ENCODE measurements around the gene THYN1. TPM values are rescaled to one million over a fixed set of nuclear protein-coding genes. Genes with fewer than 3 reads are reported as not detected.
A peak's percentile ranks its signal among the peaks of the same experiment; 100 is the strongest.

THYN1 gene
- polyA plus RNA-seq, 2 donors, result 22.0 to 26.8 TPM

- 4% methylated on average over 27 of the region's 27 CpGs for WGBS, 2 donors
- Histone ChIP-seq H3K9me3 (ENCODE audit: control insufficient read depth in 2 of 2, insufficient read depth in 1 of 2, low read depth in 1 of 2, low read length in 1 of 2) (no peaks in the 10 kb centered on the region), H3K36me3 (ENCODE audit: control insufficient read depth in 2 of 2, insufficient read depth in 2 of 2, low read length in 1 of 2) (peaks cover 12 to 19% of the 10 kb centered on the region in 2 donors), H3K4me3 (ENCODE audit: low read depth in 1 of 2, low read length in 2 of 2) (peak overlapping the region; percentile 81 to 97), H3K27ac (ENCODE audit: low read depth in 2 of 2, low read length in 1 of 2) (peak overlapping the region; percentile 1 to 47), H3K27me3 (ENCODE audit: control insufficient read depth in 1 of 2, insufficient read depth in 2 of 2, low read length in 2 of 2) (no peaks in the 10 kb centered on the region), H3K4me1 (ENCODE audit: control insufficient read depth in 2 of 2, insufficient read depth in 2 of 2, low read length in 1 of 2) (no peaks in the 10 kb centered on the region)
Measured at GRCh38 chr11:134252346-134253187, 585 bp downstream of the THYN1 start.

- 91 to 93% methylated on average over 2 of the region's 2 CpGs for WGBS, 2 donors
- no peaks in the 10 kb centered on the region for H3K9me3 ChIP-seq (ENCODE audit: control insufficient read depth in 2 of 2, insufficient read depth in 1 of 2, low read depth in 1 of 2, low read length in 1 of 2)
- H3K4me1 ChIP-seq (ENCODE audit: control insufficient read depth in 2 of 2, insufficient read depth in 2 of 2, low read length in 1 of 2), result no peaks in the 10 kb centered on the region
- H3K36me3 ChIP-seq (ENCODE audit: control insufficient read depth in 2 of 2, insufficient read depth in 2 of 2, low read length in 1 of 2), result peaks cover 12 to 26% of the 10 kb centered on the region in 2 donors
- H3K27ac ChIP-seq (ENCODE audit: low read depth in 2 of 2, low read length in 1 of 2), result no peak overlapping the region
- H3K27me3 ChIP-seq (ENCODE audit: control insufficient read depth in 1 of 2, insufficient read depth in 2 of 2, low read length in 2 of 2), result no peaks in the 10 kb centered on the region
- H3K4me3 ChIP-seq (ENCODE audit: low read depth in 1 of 2, low read length in 2 of 2), result no peak overlapping the region
Measured at GRCh38 chr11:134250675-134251074, 2.5 kb downstream of the THYN1 start.

- 90 to 93% methylated on average over 3 of the region's 3 CpGs for WGBS, 2 donors
- H3K27ac ChIP-seq (ENCODE audit: low read depth in 2 of 2, low read length in 1 of 2), result no peak overlapping the region
- H3K27me3 ChIP-seq (ENCODE audit: control insufficient read depth in 1 of 2, insufficient read depth in 2 of 2, low read length in 2 of 2), result no peaks in the 10 kb centered on the region
- H3K4me1 ChIP-seq (ENCODE audit: control insufficient read depth in 2 of 2, insufficient read depth in 2 of 2, low read length in 1 of 2), result no peaks in the 10 kb centered on the region
- H3K4me3 ChIP-seq (ENCODE audit: low read depth in 1 of 2, low read length in 2 of 2), result no peak overlapping the region
- no peaks in the 10 kb centered on the region for H3K9me3 ChIP-seq (ENCODE audit: control insufficient read depth in 2 of 2, insufficient read depth in 1 of 2, low read depth in 1 of 2, low read length in 1 of 2)
- H3K36me3 ChIP-seq (ENCODE audit: control insufficient read depth in 2 of 2, insufficient read depth in 2 of 2, low read length in 1 of 2), result peaks cover 13 to 30% of the 10 kb centered on the region in 2 donors
Measured at GRCh38 chr11:134250246-134250645, 2.9 kb downstream of the THYN1 start.

- Histone ChIP-seq H3K36me3 (ENCODE audit: control insufficient read depth in 2 of 2, insufficient read depth in 2 of 2, low read length in 1 of 2) (peaks cover 17 to 38% of the 10 kb centered on the region in 2 donors), H3K4me1 (ENCODE audit: control insufficient read depth in 2 of 2, insufficient read depth in 2 of 2, low read length in 1 of 2) (no peaks in the 10 kb centered on the region), H3K4me3 (ENCODE audit: low read depth in 1 of 2, low read length in 2 of 2) (no peak overlapping the region), H3K9me3 (ENCODE audit: control insufficient read depth in 2 of 2, insufficient read depth in 1 of 2, low read depth in 1 of 2, low read length in 1 of 2) (no peaks in the 10 kb centered on the region), H3K27ac (ENCODE audit: low read depth in 2 of 2, low read length in 1 of 2) (no peak overlapping the region), H3K27me3 (ENCODE audit: control insufficient read depth in 1 of 2, insufficient read depth in 2 of 2, low read length in 2 of 2) (no peaks in the 10 kb centered on the region)
- WGBS, 2 donors, result 62 to 63% methylated on average over 7 of the region's 7 CpGs
Measured at GRCh38 chr11:134248910-134249480, 4.2 kb downstream of the THYN1 start.

GRCh38 chr11:134246678-134247077, 6.5 kb downstream of the THYN1 start:
- Histone ChIP-seq H3K4me3 (ENCODE audit: low read depth in 1 of 2, low read length in 2 of 2) (no peak overlapping the region), H3K27me3 (ENCODE audit: control insufficient read depth in 1 of 2, insufficient read depth in 2 of 2, low read length in 2 of 2) (no peaks in the 10 kb centered on the region), H3K4me1 (ENCODE audit: control insufficient read depth in 2 of 2, insufficient read depth in 2 of 2, low read length in 1 of 2) (no peaks in the 10 kb centered on the region), H3K9me3 (ENCODE audit: control insufficient read depth in 2 of 2, insufficient read depth in 1 of 2, low read depth in 1 of 2, low read length in 1 of 2) (no peaks in the 10 kb centered on the region), H3K36me3 (ENCODE audit: control insufficient read depth in 2 of 2, insufficient read depth in 2 of 2, low read length in 1 of 2) (peaks cover 27 to 43% of the 10 kb centered on the region in 2 donors), H3K27ac (ENCODE audit: low read depth in 2 of 2, low read length in 1 of 2) (no peak overlapping the region)
- 85 to 91% methylated on average over 4 of the region's 4 CpGs for WGBS, 2 donors

GRCh38 chr11:134246100-134246499, 7.1 kb downstream of the THYN1 start:
- no peak overlapping the region for H3K27ac ChIP-seq (ENCODE audit: low read depth in 2 of 2, low read length in 1 of 2)
- peaks cover 27 to 49% of the 10 kb centered on the region in 2 donors for H3K36me3 ChIP-seq (ENCODE audit: control insufficient read depth in 2 of 2, insufficient read depth in 2 of 2, low read length in 1 of 2)
- no peak overlapping the region for H3K4me3 ChIP-seq (ENCODE audit: low read depth in 1 of 2, low read length in 2 of 2)
- no peaks in the 10 kb centered on the region for H3K27me3 ChIP-seq (ENCODE audit: control insufficient read depth in 1 of 2, insufficient read depth in 2 of 2, low read length in 2 of 2)
- no peaks in the 10 kb centered on the region for H3K4me1 ChIP-seq (ENCODE audit: control insufficient read depth in 2 of 2, insufficient read depth in 2 of 2, low read length in 1 of 2)
- 83 to 90% methylated on average over 11 of the region's 11 CpGs for WGBS, 2 donors
- H3K9me3 ChIP-seq (ENCODE audit: control insufficient read depth in 2 of 2, insufficient read depth in 1 of 2, low read depth in 1 of 2, low read length in 1 of 2), result no peaks in the 10 kb centered on the region

GRCh38 chr11:134245434-134245833, 7.7 kb downstream of the THYN1 start:
- WGBS, 2 donors, result 91 to 92% methylated on average over 14 of the region's 14 CpGs
- Histone ChIP-seq H3K27me3 (ENCODE audit: control insufficient read depth in 1 of 2, insufficient read depth in 2 of 2, low read length in 2 of 2) (no peaks in the 10 kb centered on the region), H3K4me1 (ENCODE audit: control insufficient read depth in 2 of 2, insufficient read depth in 2 of 2, low read length in 1 of 2) (no peaks in the 10 kb centered on the region), H3K4me3 (ENCODE audit: low read depth in 1 of 2, low read length in 2 of 2) (no peak overlapping the region), H3K9me3 (ENCODE audit: control insufficient read depth in 2 of 2, insufficient read depth in 1 of 2, low read depth in 1 of 2, low read length in 1 of 2) (no peaks in the 10 kb centered on the region), H3K27ac (ENCODE audit: low read depth in 2 of 2, low read length in 1 of 2) (no peak overlapping the region), H3K36me3 (ENCODE audit: control insufficient read depth in 2 of 2, insufficient read depth in 2 of 2, low read length in 1 of 2) (peaks cover 27 to 51% of the 10 kb centered on the region in 2 donors)

GRCh38 chr11:134244593-134244992, 8.6 kb downstream of the THYN1 start:
- WGBS, 2 donors, result 55 to 59% methylated on average over 7 of the region's 7 CpGs
- Histone ChIP-seq H3K27ac (ENCODE audit: low read depth in 2 of 2, low read length in 1 of 2) (no peak overlapping the region), H3K4me1 (ENCODE audit: control insufficient read depth in 2 of 2, insufficient read depth in 2 of 2, low read length in 1 of 2) (no peaks in the 10 kb centered on the region), H3K9me3 (ENCODE audit: control insufficient read depth in 2 of 2, insufficient read depth in 1 of 2, low read depth in 1 of 2, low read length in 1 of 2) (no peaks in the 10 kb centered on the region), H3K4me3 (ENCODE audit: low read depth in 1 of 2, low read length in 2 of 2) (no peak overlapping the region), H3K36me3 (ENCODE audit: control insufficient read depth in 2 of 2, insufficient read depth in 2 of 2, low read length in 1 of 2) (peaks cover 22 to 48% of the 10 kb centered on the region in 2 donors), H3K27me3 (ENCODE audit: control insufficient read depth in 1 of 2, insufficient read depth in 2 of 2, low read length in 2 of 2) (no peaks in the 10 kb centered on the region)

- Histone ChIP-seq H3K27me3 (ENCODE audit: control insufficient read depth in 1 of 2, insufficient read depth in 2 of 2, low read length in 2 of 2) (no peaks in the 10 kb centered on the region), H3K4me3 (ENCODE audit: low read depth in 1 of 2, low read length in 2 of 2) (no peak overlapping the region), H3K27ac (ENCODE audit: low read depth in 2 of 2, low read length in 1 of 2) (no peak overlapping the region), H3K4me1 (ENCODE audit: control insufficient read depth in 2 of 2, insufficient read depth in 2 of 2, low read length in 1 of 2) (no peaks in the 10 kb centered on the region), H3K9me3 (ENCODE audit: control insufficient read depth in 2 of 2, insufficient read depth in 1 of 2, low read depth in 1 of 2, low read length in 1 of 2) (no peaks in the 10 kb centered on the region), H3K36me3 (ENCODE audit: control insufficient read depth in 2 of 2, insufficient read depth in 2 of 2, low read length in 1 of 2) (peaks cover 23 to 50% of the 10 kb centered on the region in 2 donors)
- 89 to 94% methylated on average over 4 of the region's 4 CpGs for WGBS, 2 donors
Measured at GRCh38 chr11:134243913-134244312, 9.2 kb downstream of the THYN1 start.

Measured in esophagus (tissue), 2 donors.